ENCODE measurements around the gene PIP5K1C. TPM values are rescaled to one million over a fixed set of nuclear protein-coding genes. Genes with fewer than 3 reads are reported as not detected.

Gene PIP5K1C
- polyA plus RNA-seq, 1 donor from 2014 or later = 7.1 TPM

- no peaks in the 10 kb centered on the region for H3K79me2 ChIP-seq (replicated peaks; ENCODE audit: insufficient read depth, low read length)
- no peaks in the 10 kb centered on the region for H3K9me3 ChIP-seq (ENCODE audit: low read length)
- TF ChIP-seq TAF1 (IDR thresholded peaks at IDR 0.05; ENCODE audit: low read depth) (no peak), SMC3 (conservative IDR thresholded peaks at IDR 0.05; ENCODE audit: poor library complexity) (no peak), RAD21 (conservative IDR thresholded peaks at IDR 0.05) (no peak), EZH2 (IDR thresholded peaks at IDR 0.05; ENCODE audit: borderline replicate concordance, insufficient read depth, low read length, poor library complexity, severe bottlenecking) (no peak)
- H3K4me3 ChIP-seq (ENCODE audit: low read length) = no peak overlapping the region
- H3K36me3 ChIP-seq (ENCODE audit: insufficient read depth, low read length) = no peaks in the 10 kb centered on the region
- H3K27ac ChIP-seq (ENCODE audit: low read length) = no peak overlapping the region
- H3K9ac ChIP-seq (ENCODE audit: low read length) = no peak overlapping the region
- H3K4me2 ChIP-seq (ENCODE audit: low read length) = no peak overlapping the region
- H4K20me1 ChIP-seq (ENCODE audit: insufficient read depth) = no peaks in the 10 kb centered on the region
- peaks cover 21% of the 10 kb centered on the region for H3K27me3 ChIP-seq (ENCODE audit: insufficient read depth, low read depth, low read length)
- no peak overlapping the region for H2AFZ ChIP-seq (ENCODE audit: low read depth, low read length)
- no peaks in the 10 kb centered on the region for H3K9me2 ChIP-seq (ENCODE audit: insufficient read depth, low read length)
- no peaks in the 10 kb centered on the region for H3F3A ChIP-seq (ENCODE audit: insufficient read depth, low read length, poor library complexity, severe bottlenecking)
These were observed 113.4 kb downstream of the PIP5K1C start for GRCh38 chr19:3586707-3587346.

- H3K9ac ChIP-seq (ENCODE audit: low read length) = no peak overlapping the region
- no peak overlapping the region for H2AFZ ChIP-seq (ENCODE audit: low read depth, low read length)
- no peaks in the 10 kb centered on the region for H3F3A ChIP-seq (ENCODE audit: insufficient read depth, low read length, poor library complexity, severe bottlenecking)
- no peak overlapping the region for H3K27ac ChIP-seq (ENCODE audit: low read length)
- no peak for TF ChIP-seq RAD21 (conservative IDR thresholded peaks at IDR 0.05)
- TF ChIP-seq CTCF (IDR thresholded peaks at IDR 0.05; ENCODE audit: poor library complexity, severe bottlenecking) = no peak
- TF ChIP-seq MXI1 (conservative IDR thresholded peaks at IDR 0.05; ENCODE audit: poor library complexity, severe bottlenecking) = no peak
- no peak for TF ChIP-seq REST (IDR thresholded peaks at IDR 0.05; ENCODE audit: borderline replicate concordance)
- TF ChIP-seq POLR2AphosphoS5 (IDR thresholded peaks at IDR 0.05) = no peak
- no peak overlapping the region for H3K4me2 ChIP-seq (ENCODE audit: low read length)
- H3K79me2 ChIP-seq (replicated peaks; ENCODE audit: insufficient read depth, low read length) = no peaks in the 10 kb centered on the region
- H3K27me3 ChIP-seq (ENCODE audit: insufficient read depth, low read depth, low read length) = peaks cover 21% of the 10 kb centered on the region
- H3K9me3 ChIP-seq (ENCODE audit: low read length) = no peaks in the 10 kb centered on the region
- H3K36me3 ChIP-seq (ENCODE audit: insufficient read depth, low read length) = no peaks in the 10 kb centered on the region
- H3K4me3 ChIP-seq (ENCODE audit: low read length) = no peak overlapping the region
- H3K9me2 ChIP-seq (ENCODE audit: insufficient read depth, low read length) = no peaks in the 10 kb centered on the region
- no peaks in the 10 kb centered on the region for H4K20me1 ChIP-seq (ENCODE audit: insufficient read depth)
These were observed 114.1 kb downstream of the PIP5K1C start for GRCh38 chr19:3586127-3586626.
